ENCODE results near the gene PRKCE. TPM values are rescaled to one million over a fixed set of nuclear protein-coding genes. Genes with fewer than 3 reads are reported as not detected.

The PRKCE gene
- total RNA-seq, 2 donors from 2014 or later = 7.3 to 20.8 TPM

DNA sequence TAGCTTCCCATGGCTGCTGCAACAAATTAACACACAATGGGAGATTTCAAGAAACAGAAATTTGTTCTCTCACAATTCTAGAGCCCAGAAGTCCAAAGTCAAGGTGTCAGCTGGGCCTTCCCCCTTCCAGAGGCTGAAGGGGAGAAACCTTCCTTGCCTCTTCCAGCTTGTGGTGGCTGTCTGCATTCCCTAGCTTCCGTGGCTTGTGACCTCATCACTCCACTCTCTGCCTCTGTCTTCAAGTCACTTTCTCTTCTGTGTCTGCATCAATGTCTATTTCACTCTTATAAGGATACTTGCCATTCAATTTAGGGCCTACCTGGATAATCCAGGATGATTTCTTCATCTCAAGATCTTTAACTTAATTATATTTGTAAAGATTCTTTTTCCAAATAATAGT, 23.6 kb upstream of the PRKCE start:
- no peaks in the 10 kb centered on the region for H3K27me3 ChIP-seq
- no peak overlapping the region for H3K4me3 ChIP-seq
- no peaks in the 10 kb centered on the region for H3K9me3 ChIP-seq
- H3K4me1 ChIP-seq = peaks cover 21% of the 10 kb centered on the region
- intact Hi-C loops (cut with DNase I) = no loop called here
- ATAC-seq = no peak
- 88 to 92% methylated on average over 1 of the region's 1 CpG for WGBS, 2 donors
- H3K36me3 ChIP-seq (replicated peaks in 1 of 2; ENCODE audit: insufficient read depth in 1 of 2, low read depth in 2 of 2) = no peaks in the 10 kb centered on the region
- no peak overlapping the region for H3K27ac ChIP-seq
- DNase-seq = no peak
- no peak for TF ChIP-seq POLR2A (IDR thresholded peaks at IDR 0.05)
- TF ChIP-seq, protein P1, sequence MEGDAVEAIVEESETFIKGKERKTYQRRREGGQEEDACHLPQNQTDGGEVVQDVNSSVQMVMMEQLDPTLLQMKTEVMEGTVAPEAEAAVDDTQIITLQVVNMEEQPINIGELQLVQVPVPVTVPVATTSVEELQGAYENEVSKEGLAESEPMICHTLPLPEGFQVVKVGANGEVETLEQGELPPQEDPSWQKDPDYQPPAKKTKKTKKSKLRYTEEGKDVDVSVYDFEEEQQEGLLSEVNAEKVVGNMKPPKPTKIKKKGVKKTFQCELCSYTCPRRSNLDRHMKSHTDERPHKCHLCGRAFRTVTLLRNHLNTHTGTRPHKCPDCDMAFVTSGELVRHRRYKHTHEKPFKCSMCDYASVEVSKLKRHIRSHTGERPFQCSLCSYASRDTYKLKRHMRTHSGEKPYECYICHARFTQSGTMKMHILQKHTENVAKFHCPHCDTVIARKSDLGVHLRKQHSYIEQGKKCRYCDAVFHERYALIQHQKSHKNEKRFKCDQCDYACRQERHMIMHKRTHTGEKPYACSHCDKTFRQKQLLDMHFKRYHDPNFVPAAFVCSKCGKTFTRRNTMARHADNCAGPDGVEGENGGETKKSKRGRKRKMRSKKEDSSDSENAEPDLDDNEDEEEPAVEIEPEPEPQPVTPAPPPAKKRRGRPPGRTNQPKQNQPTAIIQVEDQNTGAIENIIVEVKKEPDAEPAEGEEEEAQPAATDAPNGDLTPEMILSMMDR (IDR thresholded peaks at IDR 0.05) = no peak

DNA sequence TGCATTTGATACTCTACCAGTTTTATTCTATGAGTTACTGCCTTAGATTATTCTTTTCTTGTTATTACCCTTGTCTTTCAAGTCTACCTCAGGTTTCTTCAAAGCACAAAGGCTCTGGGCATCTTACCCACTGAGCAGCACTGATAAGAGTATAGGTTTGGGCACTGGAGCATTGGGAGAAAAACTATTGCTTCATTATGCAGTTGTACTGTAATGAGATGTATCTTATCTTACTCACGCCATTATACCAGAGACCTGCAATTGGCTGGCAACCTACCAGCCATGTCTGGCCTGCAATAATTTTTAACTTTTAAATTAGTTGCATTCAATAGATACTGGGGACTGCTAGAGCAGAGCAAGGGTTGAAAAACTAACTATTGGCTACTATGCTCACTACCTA, 21.5 kb upstream of the PRKCE start:
- Histone ChIP-seq H3K36me3 (replicated peaks in 1 of 2; ENCODE audit: insufficient read depth in 1 of 2, low read depth in 2 of 2) (no peaks in the 10 kb centered on the region), H3K9me3 (no peaks in the 10 kb centered on the region), H3K4me3 (no peak overlapping the region), H3K4me1 (peaks cover 21% of the 10 kb centered on the region), H3K27ac (no peak overlapping the region), H3K27me3 (no peaks in the 10 kb centered on the region)
- TF ChIP-seq, protein P1 (IDR thresholded peaks at IDR 0.05) = no peak
- no peak for TF ChIP-seq POLR2A (IDR thresholded peaks at IDR 0.05)
- intact Hi-C loops (cut with DNase I) = no loop called here
- DNase-seq (no peak), ATAC-seq (no peak)
- 44 to 50% methylated on average over 1 of the region's 1 CpG for WGBS, 2 donors

DNA sequence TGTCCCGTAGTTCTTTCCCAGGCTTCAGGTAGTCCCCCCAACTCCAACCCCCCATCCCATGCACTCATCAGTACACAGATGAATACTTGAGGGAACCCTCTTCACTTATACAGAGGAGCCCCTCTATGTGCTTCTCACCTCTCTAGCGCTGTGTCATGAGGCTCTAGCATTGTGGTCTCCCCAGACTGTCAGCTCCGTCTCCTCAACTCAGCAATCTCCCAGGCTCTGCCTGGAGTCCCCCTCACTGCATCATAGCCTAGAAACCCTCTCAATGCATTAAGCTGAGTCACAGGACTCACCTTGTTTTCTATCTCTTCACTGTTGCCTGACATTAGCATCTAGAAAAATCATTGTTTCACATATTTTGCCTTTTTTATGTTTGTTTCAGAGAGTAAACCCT, 20.2 kb upstream of the PRKCE start:
- 88 to 97% methylated on average over 3 of the region's 3 CpGs for WGBS, 2 donors
- TF ChIP-seq POLR2A (IDR thresholded peaks at IDR 0.05) = no peak
- TF ChIP-seq, protein P1 (IDR thresholded peaks at IDR 0.05) = no peak
- DNase-seq (no peak), ATAC-seq (no peak)
- Histone ChIP-seq H3K27me3 (no peaks in the 10 kb centered on the region), H3K9me3 (no peaks in the 10 kb centered on the region), H3K4me1 (peaks cover 13% of the 10 kb centered on the region), H3K36me3 (replicated peaks in 1 of 2; ENCODE audit: insufficient read depth in 1 of 2, low read depth in 2 of 2) (no peaks in the 10 kb centered on the region), H3K4me3 (no peak overlapping the region), H3K27ac (no peak overlapping the region)
- intact Hi-C loops (cut with DNase I) = no loop called here

DNA sequence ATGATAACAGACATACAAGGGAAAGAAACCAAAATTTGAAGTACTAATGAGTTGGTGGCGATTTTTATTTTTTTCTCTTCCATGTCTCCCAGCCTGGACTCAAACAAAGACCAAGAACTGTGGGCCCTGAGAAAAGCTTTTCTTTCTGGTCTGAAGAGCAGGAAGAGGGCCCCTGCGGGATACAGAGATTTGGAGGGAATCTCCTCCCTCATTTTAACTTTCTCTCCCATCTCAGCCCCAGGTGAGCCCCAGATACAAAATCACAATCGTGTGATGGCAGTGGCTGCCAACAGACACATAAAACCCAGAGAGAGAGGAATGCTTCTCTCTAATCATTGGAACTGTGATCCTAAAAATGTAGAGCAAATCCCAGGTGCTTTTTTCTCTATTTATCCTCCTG, 19.5 kb upstream of the PRKCE start:
- no peak for DNase-seq
- intact Hi-C loops (cut with DNase I) = no loop called here

DNA sequence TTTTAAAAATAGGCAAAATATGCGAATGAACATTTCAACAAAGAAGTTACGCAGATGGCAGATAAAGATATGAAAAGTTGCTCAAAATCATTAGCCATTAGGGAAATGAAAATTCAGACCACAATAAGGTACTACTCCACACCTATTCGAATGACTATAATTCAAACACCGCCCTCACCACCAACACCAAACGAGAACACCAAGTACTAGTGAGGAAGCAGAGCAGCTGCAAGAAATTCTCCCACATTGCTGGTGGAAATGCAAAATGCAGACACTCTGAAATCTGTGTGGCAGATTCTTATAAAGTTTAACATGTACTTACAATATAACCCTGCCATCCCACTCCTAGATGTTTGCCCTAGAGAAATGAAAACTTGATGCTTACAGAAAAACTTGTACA, 17.3 kb upstream of the PRKCE start:
- H3K4me3 ChIP-seq = no peak overlapping the region
- H3K27me3 ChIP-seq = no peaks in the 10 kb centered on the region
- no peak for DNase-seq
- WGBS, 2 donors = 82 to 87% methylated on average over 5 of the region's 5 CpGs
- no peak for TF ChIP-seq POLR2A (IDR thresholded peaks at IDR 0.05)
- TF ChIP-seq, protein P1 (IDR thresholded peaks at IDR 0.05) = no peak
- H3K9me3 ChIP-seq = no peaks in the 10 kb centered on the region
- ATAC-seq = no peak
- H3K36me3 ChIP-seq (replicated peaks in 1 of 2; ENCODE audit: insufficient read depth in 1 of 2, low read depth in 2 of 2) = no peaks in the 10 kb centered on the region
- no peak overlapping the region for H3K27ac ChIP-seq
- intact Hi-C loops (cut with DNase I) = no loop called here
- H3K4me1 ChIP-seq = peaks cover 5% of the 10 kb centered on the region

More for the DNA sequence above, 19.5 kb upstream of the PRKCE start:
- no peaks in the 10 kb centered on the region for H3K36me3 ChIP-seq (replicated peaks in 1 of 2; ENCODE audit: insufficient read depth in 1 of 2, low read depth in 2 of 2)
- WGBS, 2 donors = 84% methylated on average over 3 of the region's 3 CpGs
- TF ChIP-seq POLR2A (IDR thresholded peaks at IDR 0.05) = no peak
- TF ChIP-seq, protein P1 (IDR thresholded peaks at IDR 0.05) = no peak
- H3K4me3 ChIP-seq = no peak overlapping the region
- peaks cover 6% of the 10 kb centered on the region for H3K4me1 ChIP-seq
- no peak overlapping the region for H3K27ac ChIP-seq
- ATAC-seq = no peak
- no peaks in the 10 kb centered on the region for H3K9me3 ChIP-seq
- H3K27me3 ChIP-seq = no peaks in the 10 kb centered on the region

Data from body of pancreas (tissue), 4 donors.